DND-41 (cell line): Measurements from ENCODE around the gene SHTN1.

Experiments used
- EZH2 ChIP-seq: IDR thresholded peaks from 3 replicates; pipeline ENCODE4 v1.6.1; 2012; ENCODE audit warnings: borderline replicate concordance, low read depth, mild to moderate bottlenecking, moderate library complexity, low read length, inconsistent platforms; ENCODE audit not compliant: severe bottlenecking
- TF ChIP-seq, protein P1 (sequence below): IDR thresholded peaks from 2 replicates; pipeline ENCODE4 v1.5.1; 2012; ENCODE audit warnings: borderline replicate concordance, low read length, moderate library complexity, mild to moderate bottlenecking; ENCODE audit not compliant: poor library complexity, severe bottlenecking; ENCODE audit errors: extremely low read depth

DNA sequence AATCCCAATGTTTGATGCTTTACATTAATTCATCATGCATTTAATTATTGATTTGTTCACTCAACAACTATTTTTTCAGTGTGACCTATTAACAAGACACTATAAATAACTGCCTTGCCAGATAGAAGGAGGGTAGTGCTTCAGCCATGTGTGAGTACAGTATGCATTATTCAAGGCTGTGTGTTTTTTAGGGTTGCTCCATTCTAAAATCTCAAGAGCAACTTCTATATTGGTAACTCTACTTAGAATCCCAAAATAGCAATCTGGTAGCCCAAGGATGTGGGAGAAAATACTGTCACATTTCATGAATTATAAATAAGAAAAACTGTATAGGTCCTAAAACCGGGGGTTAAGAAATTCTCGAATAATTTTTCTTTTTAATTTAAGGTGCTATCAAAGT, 85.8 kb downstream of the SHTN1 start:
- TF ChIP-seq, protein P1, sequence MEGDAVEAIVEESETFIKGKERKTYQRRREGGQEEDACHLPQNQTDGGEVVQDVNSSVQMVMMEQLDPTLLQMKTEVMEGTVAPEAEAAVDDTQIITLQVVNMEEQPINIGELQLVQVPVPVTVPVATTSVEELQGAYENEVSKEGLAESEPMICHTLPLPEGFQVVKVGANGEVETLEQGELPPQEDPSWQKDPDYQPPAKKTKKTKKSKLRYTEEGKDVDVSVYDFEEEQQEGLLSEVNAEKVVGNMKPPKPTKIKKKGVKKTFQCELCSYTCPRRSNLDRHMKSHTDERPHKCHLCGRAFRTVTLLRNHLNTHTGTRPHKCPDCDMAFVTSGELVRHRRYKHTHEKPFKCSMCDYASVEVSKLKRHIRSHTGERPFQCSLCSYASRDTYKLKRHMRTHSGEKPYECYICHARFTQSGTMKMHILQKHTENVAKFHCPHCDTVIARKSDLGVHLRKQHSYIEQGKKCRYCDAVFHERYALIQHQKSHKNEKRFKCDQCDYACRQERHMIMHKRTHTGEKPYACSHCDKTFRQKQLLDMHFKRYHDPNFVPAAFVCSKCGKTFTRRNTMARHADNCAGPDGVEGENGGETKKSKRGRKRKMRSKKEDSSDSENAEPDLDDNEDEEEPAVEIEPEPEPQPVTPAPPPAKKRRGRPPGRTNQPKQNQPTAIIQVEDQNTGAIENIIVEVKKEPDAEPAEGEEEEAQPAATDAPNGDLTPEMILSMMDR = no peak
- TF ChIP-seq EZH2 = no peak
